GM12878 (cell line): ENCODE results near the gene LDLRAD3. TPM values are rescaled to one million over a fixed set of nuclear protein-coding genes. Genes with fewer than 3 reads are reported as not detected.

ENCODE experiments used
- ATAC-seq: fragments of 200-7000 bp; cut with Tn5 transposase; 3 replicates; pipeline ENCODE4 v1.9.1; 2020; ENCODE audit warnings: mild to moderate bottlenecking, moderate library complexity
- BruUV-seq: library from RNA; stranded (reverse); fragments of 400-500 nt; replicated peaks from 2 replicates; lab custom pipeline; 2021; lab: Mats Ljungman, UMichigan
- CTCF ChIA-PET: fragments of 300-600 bp; sonication (Branson Sonifier 250); formaldehyde crosslinking; extraction: SDS; loops from one replicate; lab custom pipeline; 2021; ENCODE audit warnings: inconsistent platforms; lab: Yijun Ruan, JAX
- POLR2A ChIA-PET: fragments of 350-600 bp; formaldehyde crosslinking; extraction: SDS; loops from one replicate; lab custom pipeline; 2021; ENCODE audit warnings: inconsistent platforms; lab: Charles Lee
- RAD21 ChIA-PET: fragments of 300-600 bp; sonication (Branson Sonifier 250); formaldehyde crosslinking; loops from one replicate; lab custom pipeline; 2023; ENCODE audit warnings: antibody characterized with exemption; ENCODE audit not compliant: unreplicated experiment; lab: Charles Lee
- SMC1A ChIA-PET: fragments of 300-600 bp; sonication (Branson Sonifier 250); formaldehyde crosslinking; loops from one replicate; lab custom pipeline; 2023; ENCODE audit not compliant: unreplicated experiment, uncharacterized antibody; lab: Charles Lee
- DNase-seq: peaks from one replicate; pipeline ENCODE4 v3.0.0-alpha.2; 2011; ENCODE audit warnings: low read depth, low spot score
- FAIRE-seq: peaks from 3 replicates; lab custom pipeline; 2011; peaks lifted over from hg19 to GRCh38; lab: Jason Lieb, UNC
- H2AFZ ChIP-seq: 2 replicates; pipeline ENCODE4 v1.6.0; 2011; ENCODE audit warnings: low read depth, low read length, control low read depth; ENCODE audit not compliant: control insufficient read depth
- H3K27ac ChIP-seq: 2 replicates; pipeline ENCODE4 v1.5.1; 2011; ENCODE audit warnings: control low read depth; ENCODE audit not compliant: control insufficient read depth, insufficient read depth
- H3K27me3 ChIP-seq, 2 experiments: replicated peaks in 1 of 2; 2 replicates each; pipeline versions ENCODE4 v1.6.0 to v1.6.1; 2011; ENCODE audit warnings: low read length in 1 of 2; ENCODE audit not compliant: control insufficient read depth in 2 of 2, insufficient read depth in 2 of 2
- H3K36me3 ChIP-seq, 2 experiments: 2 replicates each; pipeline ENCODE4 v1.5.1; 2011; ENCODE audit warnings: low read length in 1 of 2; ENCODE audit not compliant: control insufficient read depth in 2 of 2, insufficient read depth in 2 of 2
- H3K4me1 ChIP-seq: 2 replicates; pipeline ENCODE4 v1.6.1; 2011; ENCODE audit warnings: mild to moderate bottlenecking, low read length, moderate library complexity, mixed read lengths; ENCODE audit not compliant: control insufficient read depth, insufficient read depth
- H3K4me2 ChIP-seq: 2 replicates; pipeline ENCODE4 v1.6.0; 2011; ENCODE audit warnings: control low read depth; ENCODE audit not compliant: control insufficient read depth, insufficient read depth
- H3K4me3 ChIP-seq: fragments of 200-600 bp; sonication (generic); 2 replicates; pipeline ENCODE4 v1.5.1; 2016
- H3K79me2 ChIP-seq: 2 replicates; pipeline ENCODE4 v1.6.0; 2011; ENCODE audit warnings: low read length; ENCODE audit not compliant: control insufficient read depth, insufficient read depth
- H3K9ac ChIP-seq: 2 replicates; pipeline ENCODE4 v1.8.0; 2011; ENCODE audit warnings: low read length, control low read depth, mixed read lengths; ENCODE audit not compliant: control insufficient read depth, insufficient read depth
- H3K9me3 ChIP-seq: replicated peaks from 3 replicates; pipeline ENCODE4 v1.5.1; 2011; ENCODE audit warnings: mild to moderate bottlenecking, low read length; ENCODE audit not compliant: control insufficient read depth, insufficient read depth
- H4K20me1 ChIP-seq: 2 replicates; pipeline ENCODE4 v1.6.0; 2011; ENCODE audit not compliant: control insufficient read depth, insufficient read depth
- CREB1 ChIP-seq: IDR thresholded peaks from 2 replicates; pipeline ENCODE4 v1.6.1; 2012; ENCODE audit warnings: low read depth, mild to moderate bottlenecking, inconsistent platforms
- CREM ChIP-seq: IDR thresholded peaks from 2 replicates; pipeline ENCODE4 v1.6.1; 2014; ENCODE audit warnings: antibody characterized with exemption, low read depth
- CTCF ChIP-seq, 3 experiments: IDR thresholded peaks in 2 of 3; conservative IDR thresholded peaks in 1 of 3; 2 replicates each; pipeline ENCODE4 v1.5.1; 2011; ENCODE audit warnings: low read depth in 3 of 3, low read length in 3 of 3, mild to moderate bottlenecking in 3 of 3, control low read depth in 2 of 3, moderate library complexity in 2 of 3, inconsistent platforms in 1 of 3, mixed read lengths in 1 of 3; ENCODE audit not compliant: control insufficient read depth in 2 of 3, insufficient read depth in 1 of 3; ENCODE audit errors: extremely low read depth in 1 of 3
- GABPA ChIP-seq: IDR thresholded peaks from 2 replicates; pipeline ENCODE4 v1.6.1; 2014; ENCODE audit warnings: antibody characterized with exemption, low read depth, mild to moderate bottlenecking, inconsistent platforms
- IRF3 ChIP-seq: fragments of 450-650 bp; IDR thresholded peaks from 2 replicates; pipeline ENCODE4 v1.6.1; 2014; ENCODE audit warnings: mild to moderate bottlenecking
- JUNB ChIP-seq: IDR thresholded peaks from 2 replicates; pipeline ENCODE4 v1.6.1; 2016; ENCODE audit warnings: antibody characterized with exemption, mild to moderate bottlenecking
- MTA2 ChIP-seq: fragments of 450-650 bp; IDR thresholded peaks from 2 replicates; pipeline ENCODE4 v1.6.1; 2016; ENCODE audit warnings: low read depth, mild to moderate bottlenecking, moderate library complexity
- MXI1 ChIP-seq: fragments of 150-350 bp; IDR thresholded peaks from 2 replicates; pipeline ENCODE4 v1.6.1; 2011; ENCODE audit warnings: low read depth, mild to moderate bottlenecking, inconsistent platforms, low read length, improper control_type of control experiment
- NRF1 ChIP-seq: conservative IDR thresholded peaks from 2 replicates; pipeline ENCODE4 v1.6.1; 2011; ENCODE audit warnings: mild to moderate bottlenecking, low read depth, low read length, improper control_type of control experiment
- POLR2A ChIP-seq: IDR thresholded peaks from 2 replicates; pipeline ENCODE4 v1.6.1; 2011; ENCODE audit warnings: low read depth, mild to moderate bottlenecking, low read length
- RAD21 ChIP-seq: IDR thresholded peaks from 2 replicates; pipeline ENCODE4 v1.6.1; 2011; ENCODE audit warnings: mild to moderate bottlenecking, low read depth, low read length, moderate library complexity; ENCODE audit not compliant: insufficient read depth
- RFX5 ChIP-seq: IDR thresholded peaks from 2 replicates; pipeline ENCODE4 v1.6.1; 2011; ENCODE audit warnings: low read depth, low read length, improper control_type of control experiment
- RUNX3 ChIP-seq: IDR thresholded peaks from 2 replicates; pipeline ENCODE4 v1.6.1; 2012; ENCODE audit warnings: low read length, inconsistent platforms
- SMAD5 ChIP-seq: IDR thresholded peaks from 2 replicates; pipeline ENCODE4 v1.6.1; 2016; ENCODE audit warnings: antibody characterized with exemption, low read depth
- SRF ChIP-seq, 2 experiments: IDR thresholded peaks; 2 replicates each; pipeline ENCODE4 v1.6.1; 2011; ENCODE audit warnings: low read depth in 2 of 2, low read length in 2 of 2, mild to moderate bottlenecking in 1 of 2, moderate library complexity in 1 of 2
- STAT3 ChIP-seq: IDR thresholded peaks from 2 replicates; pipeline ENCODE4 v1.6.1; 2011; ENCODE audit warnings: low read depth, low read length, improper control_type of control experiment
- ZBTB4 ChIP-seq: fragments of 450-650 bp; formaldehyde crosslinking; IDR thresholded peaks from 2 replicates; pipeline ENCODE4 v1.4.0; 2022; ENCODE audit warnings: mild to moderate bottlenecking, moderate library complexity
- in situ Hi-C: fragments of 300-500 bp; cut with MboI; formaldehyde crosslinking; loops from 9 replicates; pipeline ENCODE4 v1.14.3; 2018; ENCODE audit warnings: mixed read lengths
- intact Hi-C: fragments of 100-400 bp; cut with micrococcal nuclease; formaldehyde crosslinking; loops from one replicate; pipeline ENCODE4 v1.14.2; 2022; ENCODE audit not compliant: unreplicated experiment
- polyA plus RNA-seq, 11 experiments: library from polyadenylated mRNA; depleted of rRNA in 4 of 11; unstranded in 6 of 11; stranded (reverse) in 5 of 11; fragments of >200 nt; fragmentation: Nextera tagmentation in 4 of 11; fragmentation: Illumina TruSeq in 1 of 11; extraction: Ambion mirVana in 4 of 11; extraction: Trizol in 1 of 11; gene quantifications; 1 replicate in 1 of 11; 2 replicates in 10 of 11; pipeline versions ENCODE4 v1.2.1 to v1.2.3, GENCODE V29; 2011 to 2016; ENCODE audit warnings: inconsistent platforms in 2 of 11, missing spikeins in 2 of 11, low read depth in 1 of 11
- total RNA-seq, 4 experiments: library from RNA; depleted of rRNA in 3 of 4; stranded (reverse); fragments of >200 nt in 3 of 4; fragmentation: Illumina TruSeq in 1 of 4; extraction: Trizol in 1 of 4; gene quantifications; 2 replicates each; pipeline versions ENCODE4 v1.2.1 to v1.2.3, GENCODE V29; 2013 to 2021
- TF ChIP-seq, protein P1 (sequence below): IDR thresholded peaks from 2 replicates; pipeline ENCODE4 v1.6.1; 2011; ENCODE audit warnings: low read depth, low read length, improper control_type of control experiment, borderline replicate concordance

LDLRAD3 gene
- total and polyA plus RNA-seq, 10 of the 15 experiments (the other 5 are each of a cell fraction or from before 2014, with no cell fraction given) = 2.5 to 17.2 (median 10.7) TPM

DNA sequence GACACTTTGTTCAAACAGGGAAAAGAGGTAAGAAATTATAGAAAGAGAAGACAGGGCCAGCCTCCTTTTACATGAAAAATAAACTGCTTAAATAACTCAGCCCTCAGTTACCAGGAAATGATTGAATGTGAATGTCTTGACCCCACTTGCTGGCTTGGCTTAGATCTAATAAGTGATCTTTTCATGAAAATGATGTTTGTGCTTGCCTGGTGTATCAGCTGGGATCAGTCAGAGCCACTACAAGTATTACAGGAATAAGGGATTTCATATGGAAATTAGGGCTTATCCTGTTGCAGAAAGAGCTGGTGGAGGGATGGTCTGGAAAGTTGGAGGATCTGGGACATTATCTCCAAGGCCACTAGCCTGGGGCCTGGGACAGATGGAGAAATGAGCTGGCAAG lies 293.5 kb downstream of the LDLRAD3 start:
- no peak for TF ChIP-seq IRF3
- TF ChIP-seq RFX5 = no peak
- no peak for TF ChIP-seq GABPA
- TF ChIP-seq POLR2A = no peak
- no peak for TF ChIP-seq SRF (IDR thresholded peaks at IDR 0.05; ENCODE audit: low read depth in 2 of 2, low read length in 2 of 2)
- no peak for TF ChIP-seq MXI1
- TF ChIP-seq CTCF (IDR thresholded peaks at IDR 0.05 in 2 of 3, conservative IDR thresholded peaks at IDR 0.05 in 1 of 3; ENCODE audit: control insufficient read depth in 2 of 3, extremely low read depth in 1 of 3, insufficient read depth in 1 of 3, low read depth in 3 of 3, low read length in 3 of 3) = no peak
- TF ChIP-seq ZBTB4 (CRISPR knock-in tag) = no peak
- no peak for TF ChIP-seq JUNB
- no peak for TF ChIP-seq CREM
- no peak for TF ChIP-seq MTA2
- no peak for TF ChIP-seq STAT3
- no peak for TF ChIP-seq RAD21
- TF ChIP-seq RUNX3 = no peak
- TF ChIP-seq NRF1 = no peak
- no peak for TF ChIP-seq SMAD5
- TF ChIP-seq, protein P1, sequence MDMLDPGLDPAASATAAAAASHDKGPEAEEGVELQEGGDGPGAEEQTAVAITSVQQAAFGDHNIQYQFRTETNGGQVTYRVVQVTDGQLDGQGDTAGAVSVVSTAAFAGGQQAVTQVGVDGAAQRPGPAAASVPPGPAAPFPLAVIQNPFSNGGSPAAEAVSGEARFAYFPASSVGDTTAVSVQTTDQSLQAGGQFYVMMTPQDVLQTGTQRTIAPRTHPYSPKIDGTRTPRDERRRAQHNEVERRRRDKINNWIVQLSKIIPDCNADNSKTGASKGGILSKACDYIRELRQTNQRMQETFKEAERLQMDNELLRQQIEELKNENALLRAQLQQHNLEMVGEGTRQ = no peak
- no peak for TF ChIP-seq CREB1
- no peak overlapping the region for H2AFZ ChIP-seq
- ChIA-PET CTCF (no interaction called here), SMC1A (no interaction called here), RAD21 (no interaction called here), POLR2A (interaction anchor here (0.5 kb wide), 1 partner anchor 458 kb away, joined by 4 read pairs; no protein-coding TSS in a partner anchor)
- no peaks in the 10 kb centered on the region for H3K79me2 ChIP-seq
- H4K20me1 ChIP-seq = no peaks in the 10 kb centered on the region
- no TSS peak for BruUV-seq
- no peak for FAIRE-seq
- no peaks in the 10 kb centered on the region for H3K4me1 ChIP-seq
- intact Hi-C loops = no loop called here
- H3K9me3 ChIP-seq = no peaks in the 10 kb centered on the region
- H3K9ac ChIP-seq = no peak overlapping the region
- H3K4me3 ChIP-seq = no peak overlapping the region
- ATAC-seq = no peak
- in situ Hi-C loops = no loop called here
- DNase-seq = no peak
- no peak overlapping the region for H3K4me2 ChIP-seq
- H3K27ac ChIP-seq = no peak overlapping the region
- no peaks in the 10 kb centered on the region for H3K36me3 ChIP-seq
- no peaks in the 10 kb centered on the region for H3K27me3 ChIP-seq
